K562 (cell line): Measurements from ENCODE around the gene ZNF618. TPM values are rescaled to one million over a fixed set of nuclear protein-coding genes. Genes with fewer than 3 reads are reported as not detected.

Experiments
- ATAC-seq: fragments of 200-7000 bp; cut with Tn5 transposase; 3 replicates; pipeline ENCODE4 v1.9.1; 2020; ENCODE audit warnings: moderate library complexity
- BruUV-seq: library from RNA; stranded (reverse); fragments of 400-500 nt; replicated peaks from 2 replicates; lab custom pipeline; 2021; lab: Mats Ljungman, UMichigan
- CTCF ChIA-PET: fragments of 300-600 bp; formaldehyde crosslinking; extraction: SDS; loops from one replicate; lab custom pipeline; 2021; ENCODE audit warnings: low intra/inter-chr PET ratio; lab: Yijun Ruan, JAX
- POLR2A ChIA-PET: fragments of 300-600, 350-650 bp; sonication (Branson Sonifier 250); formaldehyde crosslinking; extraction: SDS; loops from one replicate; lab custom pipeline; 2021; ENCODE audit warnings: antibody characterized with exemption, inconsistent platforms; lab: Yijun Ruan, JAX
- DNase-seq, 4 experiments: peaks; one replicate each; pipeline versions ENCODE4 v3.0.0 to v3.0.0-alpha.2; 2011 to 2018; ENCODE audit warnings: low spot score in 3 of 4, mixed read lengths in 3 of 4; ENCODE audit errors: extremely low read depth in 1 of 4
- FAIRE-seq: peaks from 2 replicates; lab custom pipeline; 2011; peaks lifted over from hg19 to GRCh38; lab: Jason Lieb, UNC
- H2AFZ ChIP-seq: 2 replicates; pipeline ENCODE4 v1.6.0; 2011; ENCODE audit warnings: low read depth, low read length, control low read depth, inconsistent platforms
- H3K27ac ChIP-seq: fragments of 200-600 bp; 3 replicates; pipeline ENCODE4 v1.8.0; 2011; ENCODE audit warnings: low read depth, mild to moderate bottlenecking, control low read depth, inconsistent platforms, low read length, moderate library complexity, mixed read lengths; ENCODE audit errors: extremely low read depth
- H3K27me3 ChIP-seq, 2 experiments: fragments of 300-600 bp in 1 of 2; 2 replicates in 1 of 2; 3 replicates in 1 of 2; pipeline versions ENCODE4 v1.6.0 to v1.8.0; 2011; ENCODE audit warnings: inconsistent platforms in 2 of 2, low read length in 2 of 2, mild to moderate bottlenecking in 1 of 2, mixed read lengths in 1 of 2, moderate library complexity in 1 of 2; ENCODE audit not compliant: control insufficient read depth in 2 of 2, insufficient read depth in 2 of 2
- H3K36me3 ChIP-seq: fragments of 300-600 bp; 3 replicates; pipeline ENCODE4 v1.8.0; 2011; ENCODE audit warnings: mild to moderate bottlenecking, low read length, inconsistent platforms; ENCODE audit not compliant: control insufficient read depth, insufficient read depth
- H3K4me1 ChIP-seq, 2 experiments: fragments of 200-600 bp in 1 of 2; replicated peaks in 1 of 2; 2 replicates in 1 of 2; 3 replicates in 1 of 2; pipeline versions ENCODE4 v1.5.1 to v1.8.0; 2011; ENCODE audit warnings: inconsistent platforms in 2 of 2, low read length in 2 of 2, mild to moderate bottlenecking in 1 of 2, mixed read lengths in 1 of 2, moderate library complexity in 1 of 2; ENCODE audit not compliant: control insufficient read depth in 2 of 2, insufficient read depth in 2 of 2
- H3K4me2 ChIP-seq: 2 replicates; pipeline ENCODE4 v1.6.1; 2011; ENCODE audit warnings: low read length, control low read depth, inconsistent platforms, mixed read lengths; ENCODE audit not compliant: insufficient read depth
- H3K4me3 ChIP-seq: fragments of 200-600 bp; sonication (generic), shearing (Covaris generic); 2 replicates; pipeline ENCODE4 v1.5.1; 2016; ENCODE audit warnings: control low read depth, inconsistent platforms
- H3K79me2 ChIP-seq: fragments of 200-600 bp; 3 replicates; pipeline ENCODE4 v1.8.0; 2011; ENCODE audit warnings: low read length, inconsistent platforms; ENCODE audit not compliant: control insufficient read depth, insufficient read depth
- H3K9ac ChIP-seq, 2 experiments: 2 replicates each; pipeline versions ENCODE4 v1.6.0 to v1.6.1; 2011; ENCODE audit warnings: low read depth in 2 of 2, low read length in 2 of 2, control low read depth in 1 of 2, inconsistent platforms in 1 of 2, mild to moderate bottlenecking in 1 of 2, mixed read lengths in 1 of 2; ENCODE audit not compliant: insufficient read depth in 1 of 2
- H3K9me1 ChIP-seq: one replicate; pipeline ENCODE4 v1.6.0; 2011; ENCODE audit warnings: inconsistent platforms, mild to moderate bottlenecking, low read length, moderate library complexity; ENCODE audit not compliant: control insufficient read depth, insufficient read depth
- H3K9me3 ChIP-seq: replicated peaks from 2 replicates; pipeline ENCODE4 v1.5.1; 2011; ENCODE audit warnings: low read depth, low read length, inconsistent platforms; ENCODE audit not compliant: control insufficient read depth, insufficient read depth
- H4K20me1 ChIP-seq: replicated peaks from 2 replicates; pipeline ENCODE4 v1.6.1; 2011; ENCODE audit warnings: low read length, inconsistent platforms, mixed read lengths; ENCODE audit not compliant: control insufficient read depth, insufficient read depth
- ARID3B ChIP-seq: fragments of 250-450 bp; sonication (Bioruptor Pico); IDR thresholded peaks from 2 replicates; pipeline ENCODE4 v1.4.0; 2020; ENCODE audit warnings: borderline replicate concordance
- BHLHE40 ChIP-seq: IDR thresholded peaks from 2 replicates; pipeline ENCODE4 v1.6.1; 2011; ENCODE audit warnings: low read length, improper control_type of control experiment
- BRF1 ChIP-seq: IDR thresholded peaks from 3 replicates; pipeline ENCODE4 v1.6.1; 2011; ENCODE audit warnings: borderline replicate concordance, mild to moderate bottlenecking; ENCODE audit not compliant: insufficient read length; ENCODE audit errors: extremely low read depth
- CBFB ChIP-seq: sonication (generic); formaldehyde crosslinking; IDR thresholded peaks from 2 replicates; pipeline ENCODE4 v1.4.0; 2020; ENCODE audit warnings: mild to moderate bottlenecking, missing genetic modification reagents
- ETS1 ChIP-seq: conservative IDR thresholded peaks from 2 replicates; pipeline ENCODE4 v1.6.1; 2011; ENCODE audit warnings: low read depth, mild to moderate bottlenecking, low read length; ENCODE audit not compliant: control insufficient read depth
- PKNOX1 ChIP-seq: fragments of 450-650 bp; IDR thresholded peaks from 2 replicates; pipeline ENCODE4 v1.6.1; 2016
- RBM17 ChIP-seq: fragments of 200-400 bp; formaldehyde crosslinking; IDR thresholded peaks from 2 replicates; pipeline ENCODE4 v1.6.1; 2017; ENCODE audit warnings: low read depth, mild to moderate bottlenecking, low read length, borderline replicate concordance
- SMARCC2 ChIP-seq: fragments of 450-650 bp; IDR thresholded peaks from 2 replicates; pipeline ENCODE4 v1.6.1; 2017; ENCODE audit warnings: antibody characterized with exemption, moderate library complexity, mild to moderate bottlenecking, low read depth
- TEAD2 ChIP-seq: fragments of 450-650 bp; IDR thresholded peaks from 2 replicates; pipeline ENCODE4 v1.6.1; 2016; ENCODE audit warnings: missing genetic modification characterization, control low read depth, missing compliant biosample characterization
- TEAD4 ChIP-seq, 2 experiments: sonication (generic) in 1 of 2; formaldehyde crosslinking in 1 of 2; IDR thresholded peaks; 2 replicates each; pipeline versions ENCODE4 v1.6.1 to v1.8.0; 2012 to 2022; ENCODE audit warnings: borderline replicate concordance in 1 of 2, inconsistent platforms in 1 of 2, low read length in 1 of 2, mild to moderate bottlenecking in 1 of 2, missing genetic modification reagents in 1 of 2
- ZBTB12 ChIP-seq: fragments of 250-450 bp; sonication (Bioruptor Pico); IDR thresholded peaks from 2 replicates; pipeline ENCODE4 v1.4.0; 2020
- ZNF239 ChIP-seq: fragments of 250-450 bp; sonication (Bioruptor Pico); IDR thresholded peaks from 2 replicates; pipeline ENCODE4 v1.4.0; 2020; ENCODE audit warnings: mild to moderate bottlenecking
- WGBS: fragments of 100-300 bp; shearing (Covaris generic); methylation state at CpG from one replicate; pipeline ENCODE4 v1.1.6; 2016; ENCODE audit warnings: low coverage, mixed read lengths; ENCODE audit not compliant: insufficient coverage; ENCODE audit errors: missing lambda C conversion rate; 5-methylcytosine and 5-hydroxymethylcytosine counted together
- in situ Hi-C: fragments of 300-500 bp; cut with MboI; formaldehyde crosslinking; loops from 4 replicates; pipeline ENCODE4 v1.15.0; 2018; ENCODE audit warnings: inconsistent platforms, mixed read lengths
- intact Hi-C: fragments of 100-400 bp; cut with micrococcal nuclease; formaldehyde crosslinking; loops from 2 replicates; pipeline ENCODE4 v1.14.2; 2022
- polyA plus RNA-seq, 8 experiments: library from polyadenylated mRNA; depleted of rRNA in 4 of 8; stranded (reverse) in 5 of 8; unstranded in 3 of 8; fragments of >200 nt; fragmentation: Nextera tagmentation in 2 of 8; fragmentation: Illumina TruSeq in 1 of 8; extraction: Ambion mirVana in 2 of 8; extraction: Trizol in 1 of 8; gene quantifications; 2 replicates each; pipeline versions ENCODE4 v1.2.1 to v1.2.3, GENCODE V29; 2011 to 2014; ENCODE audit warnings: inconsistent platforms in 1 of 8, missing spikeins in 1 of 8
- total RNA-seq, 7 experiments: library from RNA; depleted of rRNA in 6 of 7; stranded (reverse); fragments of >200 nt in 6 of 7; fragmentation: Illumina TruSeq in 2 of 7; extraction: Trizol in 2 of 7; gene quantifications; 2 replicates each; pipeline versions ENCODE4 v1.2.1 to v1.2.3, GENCODE V29; 2011 to 2021; ENCODE audit warnings: low replicate concordance in 1 of 7

Gene ZNF618
- total and polyA plus RNA-seq, 9 of the 15 experiments (the other 6 are each of a cell fraction or from before 2014, with no cell fraction given), result 0.08 to 13.7 (median 3.4) TPM

- TF ChIP-seq SMARCC2 (no peak), TEAD4 (IDR thresholded peaks at IDR 0.05; ENCODE audit: low read length) (no peak), TEAD4 (CRISPR knock-in tag; IDR thresholded peaks at IDR 0.05; ENCODE audit: borderline replicate concordance) (no peak), PKNOX1 (no peak), BRF1 (no peak), ARID3B (no peak)
Observed at GRCh38 chr9:114065304-114065703, 189.2 kb downstream of the ZNF618 start (continued).

GRCh38 chr9:114069476-114070187 is 193.5 kb downstream of the ZNF618 start:
- in situ Hi-C loops, result no loop called here
- ChIA-PET POLR2A (no interaction called here), CTCF (no interaction called here)
- Histone ChIP-seq H3K36me3 (no peaks in the 10 kb centered on the region), H3K27ac (no peak overlapping the region), H3K9me1 (no peaks in the 10 kb centered on the region), H2AFZ (no peak overlapping the region), H4K20me1 (no peaks in the 10 kb centered on the region), H3K79me2 (no peaks in the 10 kb centered on the region), H3K4me1 (no peaks in the 10 kb centered on the region; a peak in 1 of 5 replicates), H3K4me2 (no peak overlapping the region), H3K4me3 (no peak overlapping the region), H3K27me3 (peaks cover 3 to 4% of the 10 kb centered on the region in 2 experiments; a peak in 2 of 5 replicates), H3K9me3 (no peaks in the 10 kb centered on the region), H3K9ac (no peak overlapping the region)
- ATAC-seq (no peak), FAIRE-seq (no peak), DNase-seq (no peak)
- 0% methylated on average over 7 of the region's 9 CpGs for WGBS
- intact Hi-C loops, result no loop called here
- no TSS peak for BruUV-seq
- TF ChIP-seq TEAD2 (tag) (no peak), ZNF239 (CRISPR knock-in tag) (no peak), ETS1 (no peak), ZBTB12 (CRISPR knock-in tag) (no peak), BHLHE40 (no peak), CBFB (CRISPR knock-in tag) (no peak), RBM17 (no peak)
